SK-MEL-5 (cell line): Measurements from ENCODE around the gene RPAP2. TPM values are rescaled to one million over a fixed set of nuclear protein-coding genes. Genes with fewer than 3 reads are reported as not detected.
"Not testable (repeated sequence)": the region's sequence is repeated elsewhere in the genome, so short reads cannot be mapped to it uniquely, and the experiment has no call there.

Source experiments
- DNase-seq: peaks from one replicate; pipeline ENCODE4 v3.0.0-alpha.2; 2016; ENCODE audit warnings: low read depth, low spot score
- in situ Hi-C: cut with HindIII; loops from 2 replicates; pipeline ENCODE4 v1.10.0; 2016; ENCODE audit warnings: low sequenced_read_pairs, high pct_unique_total_duplicates, low pct_unique_long_range_greater_than_20kb
- small RNA-seq, 2 experiments: library from RNA; depleted of rRNA; stranded (forward); fragments of <200 nt; gene quantifications; one replicate each; pipeline ENCODE3, GENCODE V24; 2014
- total RNA-seq: library from RNA; depleted of rRNA; stranded (reverse); fragments of >200 nt; shearing (Covaris generic); gene quantifications from 2 replicates; pipeline ENCODE4 v1.2.3, GENCODE V29; 2014; rRNA removed

The RPAP2 gene
- total RNA-seq, 1 experiment from 2014 or later: 22.6 TPM

- DNase-seq: no peak
- in situ Hi-C loops: no loop called here
These were observed 120.8 kb downstream of the RPAP2 start for GRCh38 chr1:92419642-92420041.

DNA sequence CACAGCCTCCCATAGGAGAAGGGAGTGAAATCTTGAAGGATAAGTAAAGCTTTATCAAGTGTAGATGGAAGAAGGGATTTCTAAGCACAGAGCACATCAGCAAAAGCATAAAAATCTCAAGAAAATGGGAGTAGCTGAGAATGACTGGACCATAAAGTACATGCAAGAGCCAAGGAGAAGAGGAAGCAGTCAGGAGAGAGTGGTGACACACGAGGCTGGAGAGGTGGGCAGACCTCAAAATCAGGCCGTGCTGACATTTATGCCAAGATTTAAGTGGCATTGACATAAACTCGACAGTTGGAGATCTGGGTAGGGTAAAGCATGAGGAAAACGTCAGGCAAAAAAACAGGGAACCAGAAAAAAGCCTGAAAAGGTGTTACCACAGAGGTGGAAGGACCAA lies 125.5 kb downstream of the RPAP2 start:
- in situ Hi-C loops: no loop called here
- DNase-seq: no peak

DNA sequence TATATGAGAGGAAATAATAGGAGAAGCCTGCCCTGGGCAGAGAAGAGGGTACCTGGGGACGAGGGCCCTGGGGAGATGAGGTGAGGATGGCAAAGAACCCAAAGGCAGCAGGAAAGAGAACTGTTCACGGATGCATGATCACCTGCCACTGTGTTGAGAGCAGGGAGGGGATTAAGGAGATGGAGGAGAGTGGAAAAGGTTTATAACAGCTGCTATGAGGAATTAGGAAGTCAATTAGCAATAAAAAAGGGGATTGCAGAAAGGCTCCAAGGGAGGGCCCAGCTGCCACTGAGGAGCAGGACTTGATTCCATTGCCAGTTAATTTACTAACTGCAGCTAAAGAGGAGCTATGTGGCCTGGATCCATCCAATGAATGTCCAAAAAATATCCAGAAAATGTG lies 126.8 kb downstream of the RPAP2 start:
- in situ Hi-C loops: no loop called here
- no peak for DNase-seq

DNA sequence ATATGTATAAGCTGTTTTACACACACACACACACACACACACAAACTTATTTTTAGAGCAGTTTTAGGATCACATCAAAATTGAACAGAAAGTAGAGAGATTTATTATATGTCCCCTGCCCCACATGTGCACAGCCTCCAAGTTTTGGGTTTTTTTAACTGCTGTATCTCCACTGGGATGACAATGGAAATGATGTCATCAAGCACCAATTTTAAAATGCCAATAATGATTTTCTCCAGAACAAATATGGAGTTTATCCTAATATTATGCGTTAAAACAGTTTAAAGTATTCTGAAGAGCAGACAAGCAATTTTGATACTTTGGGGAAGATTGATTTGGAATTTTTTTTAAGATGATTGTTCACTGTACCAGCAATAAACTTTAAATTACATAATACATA lies 131.2 kb downstream of the RPAP2 start:
- DNase-seq: no peak
- in situ Hi-C loops: no loop called here

DNA sequence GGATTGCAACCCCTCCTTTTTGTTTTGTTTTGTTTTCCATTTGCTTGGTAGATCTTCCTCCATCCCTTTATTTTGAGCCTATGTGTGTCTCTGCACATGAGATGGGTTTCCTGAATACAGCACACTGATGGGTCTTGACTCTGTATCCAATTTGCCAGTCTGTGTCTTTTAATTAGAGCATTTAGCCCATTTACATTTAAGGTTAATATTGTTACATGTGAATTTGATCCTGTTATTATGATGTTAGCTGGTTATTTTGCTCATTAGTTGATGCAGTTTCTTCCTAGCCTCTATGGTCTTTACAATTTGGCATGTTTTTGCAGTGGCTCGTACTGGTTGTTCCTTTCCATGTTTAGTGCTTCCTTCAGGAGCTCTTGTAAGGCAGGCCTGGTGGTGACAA lies 135.7 kb downstream of the RPAP2 start:
- in situ Hi-C loops, DNase-seq: not testable (repeated sequence)

GRCh38 chr1:92439291-92439690 lies 140.4 kb downstream of the RPAP2 start:
- in situ Hi-C loops: no loop called here
- DNase-seq: no peak

- DNase-seq: no peak
- in situ Hi-C loops: no loop called here
These were observed 142.4 kb downstream of the RPAP2 start for GRCh38 chr1:92441316-92441696.

- no peak for DNase-seq
- in situ Hi-C loops: no loop called here
These were observed 143.0 kb downstream of the RPAP2 start for GRCh38 chr1:92441697-92442342.

DNA sequence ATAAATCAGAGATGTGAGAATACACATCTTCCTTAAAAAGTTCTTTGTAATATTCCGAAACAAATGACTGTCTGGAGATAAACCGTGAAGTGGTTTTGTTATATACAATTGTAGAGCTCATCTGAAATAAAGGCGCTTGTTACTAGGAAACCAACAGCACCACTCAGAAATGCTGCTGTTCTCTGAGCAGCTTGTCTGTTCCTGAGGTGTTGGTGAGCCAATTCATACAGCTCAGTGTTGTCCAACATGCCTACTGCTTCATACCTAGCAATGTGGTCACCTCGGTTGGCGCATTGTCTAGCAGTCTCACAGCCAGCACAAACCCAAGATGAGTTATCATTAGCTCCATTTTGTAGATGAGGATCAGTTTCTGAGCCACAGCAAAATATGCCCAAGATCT lies 143.5 kb downstream of the RPAP2 start:
- in situ Hi-C loops: no loop called here
- DNase-seq: no peak

DNA sequence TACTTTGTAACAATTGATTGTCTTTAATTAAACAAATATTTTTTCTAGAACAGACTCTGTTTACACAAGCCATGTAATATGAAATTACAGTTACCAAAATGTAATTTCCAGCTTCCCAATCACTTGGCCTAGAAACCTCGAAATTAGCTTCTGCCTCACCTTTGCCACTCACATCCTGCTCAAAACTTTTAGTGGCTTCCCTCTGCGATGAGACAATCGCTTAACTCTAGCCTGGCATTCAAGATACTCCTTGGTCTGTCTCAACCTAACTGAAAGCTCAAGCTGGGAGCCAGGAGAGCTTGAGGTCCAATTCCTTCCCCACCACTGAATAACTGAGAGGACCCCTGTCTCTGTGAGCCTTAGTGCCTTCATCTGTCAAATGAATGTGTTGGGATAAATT lies 145.0 kb downstream of the RPAP2 start:
- in situ Hi-C loops: no loop called here
- no peak for DNase-seq

GRCh38 chr1:92444351-92444750 lies 145.5 kb downstream of the RPAP2 start:
- DNase-seq: no peak

DNA sequence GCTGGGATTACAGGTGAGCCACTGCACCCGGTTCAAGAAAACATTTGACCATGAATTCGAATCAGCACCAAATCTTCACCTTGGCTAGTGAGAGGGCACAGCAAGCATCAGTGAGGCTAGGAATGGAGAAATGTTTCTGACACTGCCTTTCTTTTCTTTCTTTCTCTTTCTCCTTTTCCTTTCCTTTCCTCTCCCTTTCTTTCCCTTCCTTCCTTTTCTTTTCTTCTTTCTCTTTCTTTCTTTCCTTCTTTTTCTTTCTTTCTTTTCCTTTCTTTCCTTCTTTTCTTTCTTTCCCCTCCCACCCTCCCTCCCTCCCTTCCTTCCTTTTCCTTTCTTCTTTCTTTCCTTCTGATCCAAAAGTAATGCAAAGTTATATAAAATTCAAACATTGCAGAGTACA lies 147.0 kb downstream of the RPAP2 start:
- DNase-seq: no peak
- in situ Hi-C loops: no loop called here

More at GRCh38 chr1:92444351-92444750, 145.5 kb downstream of the RPAP2 start:
- in situ Hi-C loops: no loop called here

- in situ Hi-C loops: no loop called here
- DNase-seq: no peak
These were observed 147.7 kb downstream of the RPAP2 start for GRCh38 chr1:92446546-92446945.

DNA sequence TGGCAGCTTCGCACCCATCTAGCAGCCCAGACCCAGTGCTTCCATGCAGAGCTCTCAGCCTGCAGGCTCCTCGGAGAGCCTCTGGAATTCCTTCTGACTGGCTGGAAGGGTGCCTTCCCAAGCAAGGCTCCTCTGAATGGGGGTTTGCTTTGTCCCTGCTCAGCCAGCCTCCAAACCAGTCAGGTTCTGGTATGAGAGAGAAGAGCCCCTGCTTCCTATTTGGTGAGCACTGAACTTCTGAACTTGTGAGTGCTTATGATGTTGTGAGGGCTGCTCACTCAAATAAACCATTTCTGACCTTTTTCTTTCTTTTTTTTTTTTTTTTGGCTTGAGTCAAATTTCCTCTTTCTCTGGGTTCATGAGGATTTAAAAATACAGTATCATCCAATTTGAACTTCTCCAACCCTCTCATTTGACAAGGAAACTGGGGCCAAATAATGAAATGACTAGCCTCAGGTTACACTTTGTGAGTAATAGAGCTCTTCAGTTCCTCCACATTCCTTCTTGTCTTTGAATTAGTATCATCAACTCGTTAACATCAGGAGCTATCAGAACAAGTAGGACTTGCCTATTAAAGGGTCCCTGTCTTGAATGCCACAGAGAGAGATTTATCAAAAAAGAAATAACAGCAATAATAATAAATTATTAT lies 148.3 kb downstream of the RPAP2 start:
- in situ Hi-C loops: no loop called here
- DNase-seq: no peak

- no peak for DNase-seq
- in situ Hi-C loops: no loop called here
These were observed 149.1 kb downstream of the RPAP2 start for GRCh38 chr1:92447976-92448375.

Small RNAs within 50 kb of the gene (small RNA-seq; reads per million reads assigned to genes)
- gene RN7SL824P: 0 reads per million in 2 experiments

Other genes starting within 250 kb of the RPAP2 start
- not detected in 2 replicates for gene SETSIP, start 223.6 kb upstream of the RPAP2 start, total RNA-seq
- 2.9 and 4.2 TPM in 2 replicates for gene BTBD8, start 218.7 kb upstream of the RPAP2 start, total RNA-seq
- gene C1orf146, start 81.1 kb upstream of the RPAP2 start, total RNA-seq: not detected in 2 replicates
- gene GLMN, start 72 bp upstream of the RPAP2 start, total RNA-seq: 13.6 and 14.3 TPM in 2 replicates
- 0.08 and 0.61 TPM in 2 replicates for gene GFI1, start 187.9 kb downstream of the RPAP2 start, total RNA-seq